Uterine smooth muscle cell (primary cell): ENCODE results near the gene ZBED2. TPM values are rescaled to one million over a fixed set of nuclear protein-coding genes. Genes with fewer than 3 reads are reported as not detected.

Experiments used
- total RNA-seq: library from RNA; depleted of rRNA; stranded (reverse); fragments of >200 nt; gene quantifications from 2 replicates; pipeline ENCODE4 v1.2.3, GENCODE V29; 2014

ZBED2 gene
- under 0.01 TPM in 1 of 2 replicates, not detected in the other for total RNA-seq

GRCh38 chr3:111595232-111595631 is at the start of gene ZBED2:
TSS of gene ZBED2 (minus strand) at chr3:111595346. CDS start at chr3:111594201, 1,145 bp downstream.

Other genes with a start within 250 kb of the ZBED2 start
- not detected in 2 replicates for gene CD96, start 53.1 kb downstream of the ZBED2 start, total RNA-seq
- 0.55 and 0.62 TPM in 2 replicates for gene PLCXD2, start 79.3 kb upstream of the ZBED2 start, total RNA-seq